Activated T-helper 2 cell treated with anti-CD3 and anti-CD28 coated beads, Interferon-gamma antibody, Interleukin-2, Interleukin-4, amounts not matched to agents 10 μg/mL and 5 μg/mL and 100 μg/mL, durations not matched to agents 14 hours and 24 hours and 36 hours (primary cell): ENCODE data around the gene GLI3. TPM values are rescaled to one million over a fixed set of nuclear protein-coding genes. Genes with fewer than 3 reads are reported as not detected.

Experiments used
- DNase-seq: peaks from one replicate; pipeline ENCODE4 v3.0.0; 2021; ENCODE audit warnings: low spot score
- H3K27ac Mint-ChIP-seq: one replicate; pipeline ENCODE4 v1.8.0; 2021; ENCODE audit warnings: mixed read lengths
- H3K27me3 Mint-ChIP-seq: one replicate; pipeline ENCODE4 v1.8.0; 2021; ENCODE audit warnings: low read depth, mixed read lengths
- H3K36me3 Mint-ChIP-seq: one replicate; pipeline ENCODE4 v1.8.0; 2021; ENCODE audit warnings: low read depth, mixed read lengths
- H3K4me1 Mint-ChIP-seq: one replicate; pipeline ENCODE4 v1.8.0; 2021; ENCODE audit warnings: low read depth, mixed read lengths
- H3K4me3 Mint-ChIP-seq: one replicate; pipeline ENCODE4 v1.8.0; 2021; ENCODE audit warnings: low read depth, mild to moderate bottlenecking, moderate library complexity, mixed read lengths
- H3K9me3 Mint-ChIP-seq: one replicate; pipeline ENCODE4 v1.8.0; 2021; ENCODE audit warnings: mixed read lengths
- intact Hi-C: fragments of 100-400 bp; cut with micrococcal nuclease; formaldehyde crosslinking; loops from one replicate; pipeline ENCODE4 v1.15.1; 2023
- total RNA-seq: library from RNA; stranded (reverse); gene quantifications from 2 replicates; pipeline ENCODE4 v1.2.3, GENCODE V29; 2022

Gene GLI3
- total RNA-seq, 1 donor from 2014 or later: not detected

GRCh38 chr7:41921453-41921981 lies 315.5 kb downstream of the GLI3 start:
- Mint-ChIP-seq H3K27ac (no peak overlapping the region), H3K36me3 (no peaks in the 10 kb centered on the region), H3K4me3 (no peak overlapping the region), H3K27me3 (peaks cover 20% of the 10 kb centered on the region), H3K4me1 (no peaks in the 10 kb centered on the region), H3K9me3 (no peaks in the 10 kb centered on the region)
- intact Hi-C loops: no loop called here
- no peak for DNase-seq

GRCh38 chr7:41918597-41918996 lies 318.4 kb downstream of the GLI3 start:
- no peak overlapping the region for H3K4me3 Mint-ChIP-seq
- H3K4me1 Mint-ChIP-seq: no peaks in the 10 kb centered on the region
- peaks cover 29% of the 10 kb centered on the region for H3K27me3 Mint-ChIP-seq
- intact Hi-C loops: no loop called here
- no peak overlapping the region for H3K27ac Mint-ChIP-seq
- no peaks in the 10 kb centered on the region for H3K9me3 Mint-ChIP-seq
- no peak for DNase-seq
- no peaks in the 10 kb centered on the region for H3K36me3 Mint-ChIP-seq

- no peak for DNase-seq
- intact Hi-C loops: no loop called here
- Mint-ChIP-seq H3K27ac (no peak overlapping the region), H3K4me3 (no peak overlapping the region), H3K9me3 (no peaks in the 10 kb centered on the region), H3K27me3 (peaks cover 31% of the 10 kb centered on the region), H3K4me1 (peaks cover 4% of the 10 kb centered on the region), H3K36me3 (no peaks in the 10 kb centered on the region)
These were observed 320.5 kb downstream of the GLI3 start for GRCh38 chr7:41916450-41916927.

GRCh38 chr7:41915871-41916270 lies 321.1 kb downstream of the GLI3 start:
- Mint-ChIP-seq H3K27me3 (peaks cover 31% of the 10 kb centered on the region), H3K9me3 (no peaks in the 10 kb centered on the region), H3K27ac (no peak overlapping the region), H3K36me3 (no peaks in the 10 kb centered on the region), H3K4me1 (peaks cover 4% of the 10 kb centered on the region), H3K4me3 (no peak overlapping the region)
- DNase-seq: no peak
- intact Hi-C loops: no loop called here

GRCh38 chr7:41912851-41913567 lies 324.0 kb downstream of the GLI3 start:
- Mint-ChIP-seq H3K4me3 (no peak overlapping the region), H3K27me3 (peaks cover 22% of the 10 kb centered on the region)

GRCh38 chr7:41912426-41912825 lies 324.6 kb downstream of the GLI3 start:
- peaks cover 4% of the 10 kb centered on the region for H3K4me1 Mint-ChIP-seq
- no peaks in the 10 kb centered on the region for H3K36me3 Mint-ChIP-seq
- no peak for DNase-seq
- peaks cover 22% of the 10 kb centered on the region for H3K27me3 Mint-ChIP-seq
- intact Hi-C loops: no loop called here
- no peak overlapping the region for H3K4me3 Mint-ChIP-seq
- no peak overlapping the region for H3K27ac Mint-ChIP-seq
- H3K9me3 Mint-ChIP-seq: no peaks in the 10 kb centered on the region

More at GRCh38 chr7:41912851-41913567, 324.0 kb downstream of the GLI3 start:
- H3K36me3 Mint-ChIP-seq: no peaks in the 10 kb centered on the region
- no peak for DNase-seq
- no peak overlapping the region for H3K27ac Mint-ChIP-seq
- H3K4me1 Mint-ChIP-seq: peaks cover 4% of the 10 kb centered on the region
- H3K9me3 Mint-ChIP-seq: no peaks in the 10 kb centered on the region
- intact Hi-C loops: no loop called here

- DNase-seq: no peak
- Mint-ChIP-seq H3K9me3 (no peaks in the 10 kb centered on the region), H3K4me3 (no peak overlapping the region), H3K4me1 (peaks cover 4% of the 10 kb centered on the region), H3K27me3 (peaks cover 22% of the 10 kb centered on the region), H3K27ac (no peak overlapping the region), H3K36me3 (no peaks in the 10 kb centered on the region)
- intact Hi-C loops: no loop called here
These were observed 325.2 kb downstream of the GLI3 start for GRCh38 chr7:41911792-41912191.
